Astrocyte (in vitro differentiated cells and primary cell): ENCODE results near the gene LCE4A.

Source experiments
- EZH2 ChIP-seq: IDR thresholded peaks from 2 replicates; pipeline ENCODE4 v1.6.1; 2012; ENCODE audit warnings: mild to moderate bottlenecking, low read length, inconsistent platforms; ENCODE audit not compliant: insufficient read depth
- TF ChIP-seq, protein P1 (sequence below): IDR thresholded peaks from 2 replicates; pipeline ENCODE4 v1.5.1; 2011; ENCODE audit warnings: low read depth, mild to moderate bottlenecking, inconsistent platforms, low read length, moderate library complexity; ENCODE audit not compliant: insufficient read depth

DNA sequence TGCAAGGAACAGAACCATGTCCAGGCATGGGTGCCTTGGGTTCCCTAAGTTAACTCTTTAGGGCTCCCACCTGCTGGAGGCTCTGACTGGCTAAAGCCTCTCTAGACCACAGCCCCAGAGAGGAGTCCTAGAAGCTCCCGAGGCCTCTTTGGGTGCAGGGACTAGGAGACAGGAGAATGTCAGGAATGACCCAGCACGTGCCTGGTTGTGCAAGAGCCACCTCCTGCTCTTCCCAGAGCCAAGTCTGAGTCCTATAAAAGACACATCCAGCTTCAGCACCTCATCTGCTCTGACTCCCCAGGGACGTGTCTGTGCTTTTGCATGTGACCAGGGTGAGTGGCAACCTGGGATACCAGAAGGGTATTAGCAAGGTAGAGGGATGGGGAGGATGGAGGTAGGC lies 44.9 kb upstream of the LCE4A start, which contains the start of gene LCE2D:
- TF ChIP-seq, protein P1, sequence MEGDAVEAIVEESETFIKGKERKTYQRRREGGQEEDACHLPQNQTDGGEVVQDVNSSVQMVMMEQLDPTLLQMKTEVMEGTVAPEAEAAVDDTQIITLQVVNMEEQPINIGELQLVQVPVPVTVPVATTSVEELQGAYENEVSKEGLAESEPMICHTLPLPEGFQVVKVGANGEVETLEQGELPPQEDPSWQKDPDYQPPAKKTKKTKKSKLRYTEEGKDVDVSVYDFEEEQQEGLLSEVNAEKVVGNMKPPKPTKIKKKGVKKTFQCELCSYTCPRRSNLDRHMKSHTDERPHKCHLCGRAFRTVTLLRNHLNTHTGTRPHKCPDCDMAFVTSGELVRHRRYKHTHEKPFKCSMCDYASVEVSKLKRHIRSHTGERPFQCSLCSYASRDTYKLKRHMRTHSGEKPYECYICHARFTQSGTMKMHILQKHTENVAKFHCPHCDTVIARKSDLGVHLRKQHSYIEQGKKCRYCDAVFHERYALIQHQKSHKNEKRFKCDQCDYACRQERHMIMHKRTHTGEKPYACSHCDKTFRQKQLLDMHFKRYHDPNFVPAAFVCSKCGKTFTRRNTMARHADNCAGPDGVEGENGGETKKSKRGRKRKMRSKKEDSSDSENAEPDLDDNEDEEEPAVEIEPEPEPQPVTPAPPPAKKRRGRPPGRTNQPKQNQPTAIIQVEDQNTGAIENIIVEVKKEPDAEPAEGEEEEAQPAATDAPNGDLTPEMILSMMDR = no peak
- no peak for TF ChIP-seq EZH2
